ENCODE data around the gene CRELD2. TPM values are rescaled to one million over a fixed set of nuclear protein-coding genes. Genes with fewer than 3 reads are reported as not detected.

CRELD2 gene
- total RNA-seq, 1 experiment from 2014 or later = 88.0 TPM

GRCh38 chr22:49896201-49896600 is 22.2 kb upstream of the CRELD2 start:
- Histone ChIP-seq H3K4me1 (replicated peaks) (no peaks in the 10 kb centered on the region), H3K27ac (no peak overlapping the region), H3K27me3 (replicated peaks) (no peaks in the 10 kb centered on the region), H3K36me3 (peaks cover 7% of the 10 kb centered on the region), H3K4me3 (no peak overlapping the region), H3K9me3 (replicated peaks) (no peaks in the 10 kb centered on the region)
- no peak for DNase-seq (ENCODE audit: low read depth in 1 of 2, low spot score in 2 of 2)

GRCh38 chr22:49897015-49897684 is 21.3 kb upstream of the CRELD2 start:
- DNase-seq (ENCODE audit: low read depth in 1 of 2, low spot score in 2 of 2) = no peak

GRCh38 chr22:49899530-49899929 is 18.9 kb upstream of the CRELD2 start:
- H3K27me3 ChIP-seq (replicated peaks) = no peaks in the 10 kb centered on the region

More at GRCh38 chr22:49897015-49897684, 21.3 kb upstream of the CRELD2 start:
- Histone ChIP-seq H3K9me3 (replicated peaks) (no peaks in the 10 kb centered on the region), H3K27me3 (replicated peaks) (no peaks in the 10 kb centered on the region), H3K36me3 (peaks cover 2% of the 10 kb centered on the region), H3K4me3 (no peak overlapping the region), H3K4me1 (replicated peaks) (no peaks in the 10 kb centered on the region), H3K27ac (no peak overlapping the region)

GRCh38 chr22:49900441-49901230 is 17.8 kb upstream of the CRELD2 start:
- no peaks in the 10 kb centered on the region for H3K4me1 ChIP-seq (replicated peaks)
- H3K36me3 ChIP-seq = peaks cover 18% of the 10 kb centered on the region
- no peak overlapping the region for H3K4me3 ChIP-seq
- no peaks in the 10 kb centered on the region for H3K27me3 ChIP-seq (replicated peaks)
- no peaks in the 10 kb centered on the region for H3K9me3 ChIP-seq (replicated peaks)
- DNase-seq (ENCODE audit: low read depth in 1 of 2, low spot score in 2 of 2) = no peak
- no peak overlapping the region for H3K27ac ChIP-seq

More at GRCh38 chr22:49899530-49899929, 18.9 kb upstream of the CRELD2 start:
- no peak overlapping the region for H3K27ac ChIP-seq
- H3K9me3 ChIP-seq (replicated peaks) = no peaks in the 10 kb centered on the region
- H3K36me3 ChIP-seq = peaks cover 18% of the 10 kb centered on the region
- no peak overlapping the region for H3K4me3 ChIP-seq
- no peak for DNase-seq (ENCODE audit: low read depth in 1 of 2, low spot score in 2 of 2)
- H3K4me1 ChIP-seq (replicated peaks) = no peaks in the 10 kb centered on the region

GRCh38 chr22:49901457-49901856 is 17.0 kb upstream of the CRELD2 start:
- Histone ChIP-seq H3K27ac (no peak overlapping the region), H3K9me3 (replicated peaks) (no peaks in the 10 kb centered on the region), H3K4me1 (replicated peaks) (no peaks in the 10 kb centered on the region), H3K36me3 (peaks cover 18% of the 10 kb centered on the region), H3K27me3 (replicated peaks) (no peaks in the 10 kb centered on the region), H3K4me3 (no peak overlapping the region)
- no peak for DNase-seq (ENCODE audit: low read depth in 1 of 2, low spot score in 2 of 2)

GRCh38 chr22:49903322-49904039 is 15.0 kb upstream of the CRELD2 start:
- DNase-seq (ENCODE audit: low read depth in 1 of 2, low spot score in 2 of 2) = no peak
- H3K36me3 ChIP-seq = peaks cover 27% of the 10 kb centered on the region
- no peaks in the 10 kb centered on the region for H3K9me3 ChIP-seq (replicated peaks)
- H3K4me3 ChIP-seq = no peak overlapping the region
- H3K4me1 ChIP-seq (replicated peaks) = no peaks in the 10 kb centered on the region
- no peak overlapping the region for H3K27ac ChIP-seq
- H3K27me3 ChIP-seq (replicated peaks) = no peaks in the 10 kb centered on the region

GRCh38 chr22:49904040-49904369 is 14.4 kb upstream of the CRELD2 start:
- Histone ChIP-seq H3K36me3 (peaks cover 28% of the 10 kb centered on the region), H3K4me3 (no peak overlapping the region), H3K4me1 (replicated peaks) (no peaks in the 10 kb centered on the region), H3K27ac (no peak overlapping the region), H3K9me3 (replicated peaks) (no peaks in the 10 kb centered on the region), H3K27me3 (replicated peaks) (no peaks in the 10 kb centered on the region)
- no peak for DNase-seq (ENCODE audit: low read depth in 1 of 2, low spot score in 2 of 2)

GRCh38 chr22:49905465-49905864 is 13.0 kb upstream of the CRELD2 start:
- no peaks in the 10 kb centered on the region for H3K27me3 ChIP-seq (replicated peaks)
- H3K27ac ChIP-seq = no peak overlapping the region
- no peak for DNase-seq (ENCODE audit: low read depth in 1 of 2, low spot score in 2 of 2)
- H3K4me1 ChIP-seq (replicated peaks) = no peaks in the 10 kb centered on the region
- no peak overlapping the region for H3K4me3 ChIP-seq
- H3K36me3 ChIP-seq = peaks cover 30% of the 10 kb centered on the region
- no peaks in the 10 kb centered on the region for H3K9me3 ChIP-seq (replicated peaks)

- no peak for DNase-seq (ENCODE audit: low read depth in 1 of 2, low spot score in 2 of 2)
- Histone ChIP-seq H3K4me1 (replicated peaks) (no peaks in the 10 kb centered on the region), H3K36me3 (peaks cover 35% of the 10 kb centered on the region), H3K27ac (no peak overlapping the region), H3K9me3 (replicated peaks) (no peaks in the 10 kb centered on the region), H3K4me3 (no peak overlapping the region), H3K27me3 (replicated peaks) (no peaks in the 10 kb centered on the region)
These were observed 12.2 kb upstream of the CRELD2 start for GRCh38 chr22:49906071-49906798.

GRCh38 chr22:49906799-49907290 is 11.6 kb upstream of the CRELD2 start:
- Histone ChIP-seq H3K36me3 (peaks cover 35% of the 10 kb centered on the region), H3K4me3 (no peak overlapping the region), H3K9me3 (replicated peaks) (no peaks in the 10 kb centered on the region), H3K27me3 (replicated peaks) (no peaks in the 10 kb centered on the region), H3K4me1 (replicated peaks) (no peaks in the 10 kb centered on the region), H3K27ac (no peak overlapping the region)
- no peak for DNase-seq (ENCODE audit: low read depth in 1 of 2, low spot score in 2 of 2)

- H3K4me3 ChIP-seq = no peak overlapping the region
These were observed 10.6 kb upstream of the CRELD2 start for GRCh38 chr22:49907807-49908206.

GRCh38 chr22:49909476-49910205 is 8.8 kb upstream of the CRELD2 start:
- H3K27me3 ChIP-seq (replicated peaks) = no peaks in the 10 kb centered on the region
- no peaks in the 10 kb centered on the region for H3K9me3 ChIP-seq (replicated peaks)
- no peak overlapping the region for H3K27ac ChIP-seq
- DNase-seq (ENCODE audit: low read depth in 1 of 2, low spot score in 2 of 2) = no peak
- no peak overlapping the region for H3K4me3 ChIP-seq
- peaks cover 31% of the 10 kb centered on the region for H3K36me3 ChIP-seq
- H3K4me1 ChIP-seq (replicated peaks) = no peaks in the 10 kb centered on the region

More at GRCh38 chr22:49907807-49908206, 10.6 kb upstream of the CRELD2 start:
- H3K36me3 ChIP-seq = peaks cover 40% of the 10 kb centered on the region
- H3K4me1 ChIP-seq (replicated peaks) = no peaks in the 10 kb centered on the region
- DNase-seq (ENCODE audit: low read depth in 1 of 2, low spot score in 2 of 2) = no peak
- H3K9me3 ChIP-seq (replicated peaks) = no peaks in the 10 kb centered on the region
- H3K27ac ChIP-seq = no peak overlapping the region
- H3K27me3 ChIP-seq (replicated peaks) = no peaks in the 10 kb centered on the region

All from SJSA1 (cell line).